ENCODE results near the gene SLC26A11.
"Not testable (repeated sequence)": the region's sequence is repeated elsewhere in the genome, so short reads cannot be mapped to it uniquely, and the experiment has no call there.

Gene SLC26A11

GRCh38 chr17:80196652-80197051 lies 23.6 kb upstream of the SLC26A11 start:
- no peak for DNase-seq

- peak; percentile 80 for DNase-seq
Measured at GRCh38 chr17:80198144-80198661, 22.0 kb upstream of the SLC26A11 start.

GRCh38 chr17:80199295-80199694 lies 20.9 kb upstream of the SLC26A11 start:
- DNase-seq, result not testable (repeated sequence)

GRCh38 chr17:80201446-80201845 lies 18.8 kb upstream of the SLC26A11 start:
- DNase-seq, result no peak

- no peak for DNase-seq
Measured at GRCh38 chr17:80202197-80202596, 18.0 kb upstream of the SLC26A11 start.

- no peak for DNase-seq
Measured at GRCh38 chr17:80203471-80203963, 16.7 kb upstream of the SLC26A11 start.

- DNase-seq, result peak; percentile 19
Measured at GRCh38 chr17:80204626-80205468, 15.4 kb upstream of the SLC26A11 start.

- no peak for DNase-seq
Measured at GRCh38 chr17:80205811-80206210, 14.4 kb upstream of the SLC26A11 start.

GRCh38 chr17:80208050-80208449 lies 12.2 kb upstream of the SLC26A11 start:
- no peak for DNase-seq

- no peak for DNase-seq
Measured at GRCh38 chr17:80209765-80210164, 10.5 kb upstream of the SLC26A11 start.

GRCh38 chr17:80210348-80211108 lies 9.7 kb upstream of the SLC26A11 start:
- DNase-seq, result no peak

- DNase-seq, result no peak
Measured at GRCh38 chr17:80212109-80212508, 8.1 kb upstream of the SLC26A11 start.

- DNase-seq, result no peak
Measured at GRCh38 chr17:80212511-80212910, 7.7 kb upstream of the SLC26A11 start.

GRCh38 chr17:80212962-80213642 lies 7.1 kb upstream of the SLC26A11 start:
- DNase-seq, result no peak

GRCh38 chr17:80213643-80213975 lies 6.6 kb upstream of the SLC26A11 start:
- DNase-seq, result no peak

GRCh38 chr17:80214012-80214877 lies 6.0 kb upstream of the SLC26A11 start:
- DNase-seq, result no peak

GRCh38 chr17:80214878-80215210 lies 5.4 kb upstream of the SLC26A11 start:
- no peak for DNase-seq

- DNase-seq, result no peak
Measured at GRCh38 chr17:80216473-80217456, 3.5 kb upstream of the SLC26A11 start.

- DNase-seq, result no peak
Measured at GRCh38 chr17:80217703-80218362, 2.4 kb upstream of the SLC26A11 start.

GRCh38 chr17:80218391-80218790 lies 1.8 kb upstream of the SLC26A11 start:
- DNase-seq, result no peak

Measured in NCI-H2171 treated with DMSO at 0.1 percent for 48 hours (cell line).